HG02870 (cell line): ENCODE data around the gene NME2.

Experiments
- ATAC-seq: cut with Tn5 transposase; IDR thresholded peaks from one replicate; pipeline ENCODE4 v1.9.1; 2021; ENCODE audit warnings: mild to moderate bottlenecking, moderate library complexity; ENCODE audit not compliant: unreplicated experiment

NME2 gene

GRCh38 chr17:51200295-51200694, 34.1 kb downstream of the NME2 start:
- no peak for ATAC-seq

DNA sequence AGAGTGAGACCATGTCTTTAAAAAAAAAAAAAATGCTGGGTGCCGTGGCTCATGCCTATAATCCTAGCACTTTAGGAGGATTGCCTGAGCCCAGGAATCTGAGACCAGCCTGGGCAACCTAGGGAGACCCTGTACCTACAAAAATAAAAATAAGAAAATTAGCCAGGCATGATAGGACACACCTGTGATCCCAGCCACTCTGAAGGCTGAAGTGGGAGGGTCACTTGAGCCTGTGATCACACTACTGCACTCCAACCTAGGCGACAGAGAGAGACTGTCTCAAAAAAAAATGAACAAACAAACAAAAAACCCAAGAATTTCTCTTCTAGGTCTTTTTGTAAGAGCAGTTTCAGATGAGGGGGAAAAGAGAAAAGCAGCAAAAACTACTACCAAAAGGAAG, 34.6 kb downstream of the NME2 start:
- ATAC-seq = no peak

DNA sequence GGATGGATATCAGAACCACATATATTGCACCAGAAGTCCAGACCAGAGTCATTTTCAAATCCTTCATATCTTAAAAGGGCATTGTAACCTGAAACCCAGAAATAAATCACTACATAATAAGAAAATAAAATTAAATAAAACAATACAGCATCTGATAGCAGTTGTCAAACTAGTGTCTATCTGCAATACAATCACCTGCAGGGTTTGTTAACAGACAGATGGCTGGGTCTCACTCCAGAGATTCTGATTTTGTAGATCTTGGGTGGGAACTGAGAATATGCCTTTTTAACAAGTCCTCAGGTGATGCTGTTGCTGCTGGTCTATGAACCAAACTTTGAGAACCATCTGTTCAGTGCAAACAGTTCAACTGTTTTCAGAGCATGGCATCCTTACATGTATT, 37.6 kb downstream of the NME2 start:
- ATAC-seq = no peak

- ATAC-seq = no peak
These were observed 48.7 kb downstream of the NME2 start for GRCh38 chr17:51214920-51215319.

DNA sequence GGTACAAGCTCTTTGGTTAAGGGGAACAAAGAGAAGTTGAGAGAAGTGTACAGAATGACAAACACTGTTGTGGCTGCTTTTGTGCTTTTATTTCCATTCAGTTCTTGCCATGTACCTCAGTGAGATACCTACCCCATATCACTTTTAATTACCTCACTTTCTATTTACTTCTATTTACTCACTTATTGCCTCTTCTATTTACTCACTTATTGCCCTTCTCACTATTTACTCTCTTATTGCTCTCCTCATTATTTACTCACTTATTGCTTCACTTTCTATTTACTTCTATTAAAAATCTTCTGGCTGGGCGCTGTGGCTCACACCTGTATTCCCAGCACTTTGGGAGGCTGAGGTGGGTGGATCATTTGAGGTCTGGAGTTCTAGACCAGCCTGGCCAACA, 51.7 kb downstream of the NME2 start:
- no peak for ATAC-seq

DNA sequence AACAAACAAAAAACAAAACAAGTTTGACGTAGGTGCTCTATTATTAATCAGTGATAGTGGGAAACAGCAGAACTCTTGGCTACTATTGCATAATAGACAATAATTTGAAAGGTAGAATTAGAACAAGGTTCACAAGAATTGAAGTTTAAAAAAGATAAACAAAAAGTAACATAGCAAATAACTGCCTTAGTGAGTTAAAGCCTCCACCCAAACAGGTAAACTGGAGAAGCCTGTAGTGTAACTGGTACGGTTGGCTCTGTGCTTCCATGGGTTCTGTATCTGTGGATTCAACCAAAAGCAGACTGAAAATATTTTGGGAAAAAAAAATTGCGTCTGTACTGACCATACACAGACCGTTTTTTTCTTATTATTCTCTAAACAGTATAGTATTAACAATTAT, 55.1 kb downstream of the NME2 start:
- no peak for ATAC-seq
